HG02571 (cell line): ENCODE data around the gene CAMK2N2.
A peak's percentile ranks its signal among the peaks of the same experiment; 100 is the strongest.

Experiments
- ATAC-seq: cut with Tn5 transposase; IDR thresholded peaks from one replicate; pipeline ENCODE4 v1.9.1; 2021; ENCODE audit warnings: mild to moderate bottlenecking, moderate library complexity; ENCODE audit not compliant: unreplicated experiment

The CAMK2N2 gene

GRCh38 chr3:184240384-184241140 lies 20.8 kb downstream of the CAMK2N2 start:
- ATAC-seq, result no peak

GRCh38 chr3:184239708-184240107 lies 21.6 kb downstream of the CAMK2N2 start:
- ATAC-seq, result no peak

GRCh38 chr3:184239221-184239620 lies 22.1 kb downstream of the CAMK2N2 start:
- ATAC-seq, result no peak

- ATAC-seq, result no peak
These were observed 23.0 kb downstream of the CAMK2N2 start for GRCh38 chr3:184238246-184238818.

- no peak for ATAC-seq
These were observed 23.5 kb downstream of the CAMK2N2 start for GRCh38 chr3:184237807-184238206.

GRCh38 chr3:184237211-184237610 lies 24.1 kb downstream of the CAMK2N2 start:
- ATAC-seq, result no peak

GRCh38 chr3:184236636-184237035 lies 24.7 kb downstream of the CAMK2N2 start:
- no peak for ATAC-seq

- ATAC-seq, result no peak
These were observed 25.3 kb downstream of the CAMK2N2 start for GRCh38 chr3:184236033-184236410.

- no peak for ATAC-seq
These were observed 25.8 kb downstream of the CAMK2N2 start for GRCh38 chr3:184235381-184236032.

- ATAC-seq, result no peak
These were observed 26.5 kb downstream of the CAMK2N2 start for GRCh38 chr3:184234671-184235380.

- ATAC-seq, result no peak
These were observed 27.1 kb downstream of the CAMK2N2 start for GRCh38 chr3:184234224-184234623.

GRCh38 chr3:184233127-184233843 lies 28.1 kb downstream of the CAMK2N2 start:
- ATAC-seq, result no peak

GRCh38 chr3:184231671-184232070 lies 29.7 kb downstream of the CAMK2N2 start:
- no peak for ATAC-seq

GRCh38 chr3:184230603-184231528 lies 30.5 kb downstream of the CAMK2N2 start:
- ATAC-seq, result no peak

GRCh38 chr3:184230081-184230602 lies 31.2 kb downstream of the CAMK2N2 start:
- ATAC-seq, result no peak

- ATAC-seq, result peak; percentile 75
These were observed 31.8 kb downstream of the CAMK2N2 start, which contains the start of gene VWA5B2 for GRCh38 chr3:184229394-184230080. TSS of gene VWA5B2 (plus strand) at chr3:184229585. CDS start at chr3:184230529, 944 bp downstream.

GRCh38 chr3:184228376-184229137 lies 32.8 kb downstream of the CAMK2N2 start:
- ATAC-seq, result no peak

GRCh38 chr3:184227481-184227935 lies 33.8 kb downstream of the CAMK2N2 start:
- ATAC-seq, result no peak
